Gastrocnemius medialis (tissue), 4 donors: ENCODE data around the gene CPZ. TPM values are rescaled to one million over a fixed set of nuclear protein-coding genes. Genes with fewer than 3 reads are reported as not detected.

Experiments
- ATAC-seq, 2 donors: fragments of 150-250 bp; one replicate each; pipeline ENCODE4 v1.9.1; 2016
- DNase-seq, 2 donors: peaks; one replicate each; pipeline ENCODE4 v3.0.0-alpha.2; 2019
- H3K27ac ChIP-seq, 4 donors: fragments of 200-600 bp; sonication (generic); 1 replicate in 1 of 4; 2 replicates in 3 of 4; pipeline ENCODE4 v1.5.1; 2016 to 2018; ENCODE audit warnings: mild to moderate bottlenecking in 2 of 4, moderate library complexity in 1 of 4
- H3K27me3 ChIP-seq, 3 donors: fragments of 200-600 bp; sonication (generic) in 2 of 3; 1 replicate in 1 of 3; 2 replicates in 2 of 3; pipeline versions ENCODE4 v1.5.1 to v1.6.0; 2016 to 2019; ENCODE audit warnings: mild to moderate bottlenecking in 1 of 3, moderate library complexity in 1 of 3
- H3K36me3 ChIP-seq, 2 donors: fragments of 200-600 bp; sonication (generic) in 1 of 2; one replicate each; pipeline ENCODE4 v1.5.1; 2017 to 2018
- H3K4me1 ChIP-seq, 2 donors: fragments of 200-600 bp; sonication (generic) in 1 of 2; one replicate each; pipeline ENCODE4 v1.5.1; 2016 to 2017; ENCODE audit warnings: mild to moderate bottlenecking in 2 of 2
- H3K4me3 ChIP-seq, 4 donors: fragments of 200-600 bp; sonication (generic) in 3 of 4; 1 replicate in 1 of 4; 2 replicates in 3 of 4; pipeline ENCODE4 v1.5.1; 2016 to 2019; ENCODE audit warnings: mild to moderate bottlenecking in 2 of 4
- H3K9me3 ChIP-seq, 3 donors: fragments of 200-600 bp; sonication (generic) in 2 of 3; 1 replicate in 1 of 3; 2 replicates in 2 of 3; pipeline ENCODE4 v1.5.1; 2016 to 2019
- CTCF ChIP-seq, 5 experiments: fragments of 450-650 bp in 3 of 5; fragments of 200-600 bp in 2 of 5; sonication (generic) in 2 of 5; IDR thresholded peaks in 4 of 5; conservative IDR thresholded peaks in 1 of 5; 1 replicate in 4 of 5; 2 replicates in 1 of 5; pipeline ENCODE4 v1.5.1; 2016 to 2019; ENCODE audit warnings: antibody characterized with exemption in 5 of 5, mild to moderate bottlenecking in 3 of 5, moderate library complexity in 3 of 5
- POLR2A ChIP-seq, 2 donors: fragments of 450-650 bp; IDR thresholded peaks; one replicate each; pipeline ENCODE4 v1.6.1; 2017; ENCODE audit warnings: antibody characterized with exemption in 2 of 2, mild to moderate bottlenecking in 2 of 2, moderate library complexity in 2 of 2
- in situ Hi-C, 4 donors: fragments of 200-750 bp; cut with MboI; loops; one replicate each; pipeline versions ENCODE4 v1.15.0 to v1.8.0; 2017; ENCODE audit warnings: low sequenced_read_pairs in 4 of 4
- intact Hi-C: fragments of 100-400 bp; cut with DNase I; formaldehyde crosslinking; loops from one replicate; pipeline ENCODE4 v1.15.1; 2023; ENCODE audit warnings: low total_unique reads
- total RNA-seq, 4 donors: library from RNA; depleted of rRNA; stranded (reverse); fragments of >200 nt; gene quantifications; one replicate each; pipeline versions ENCODE4 v1.1.0 to v1.2.3, GENCODE V29; 2016

Gene CPZ
- total RNA-seq, 4 donors from 2014 or later: not detected

GRCh38 chr4:8544741-8545438, 47.7 kb upstream of the CPZ start:
- DNase-seq: no peak
- ATAC-seq: no peak
- Histone ChIP-seq H3K27me3 (no peaks in the 10 kb centered on the region), H3K9me3 (no peaks in the 10 kb centered on the region), H3K4me3 (no peak overlapping the region), H3K4me1 (no peaks in the 10 kb centered on the region), H3K27ac (no peak overlapping the region), H3K36me3 (no peaks in the 10 kb centered on the region)
- in situ Hi-C loops (no loop called here), intact Hi-C loops (no loop called here)
- TF ChIP-seq CTCF (IDR thresholded peaks at IDR 0.05 in 4 of 5, conservative IDR thresholded peaks at IDR 0.05 in 1 of 5): no peak
- TF ChIP-seq POLR2A (IDR thresholded peaks at IDR 0.05): no peak

- Histone ChIP-seq H3K4me1 (no peaks in the 10 kb centered on the region), H3K36me3 (no peaks in the 10 kb centered on the region), H3K27me3 (no peaks in the 10 kb centered on the region), H3K27ac (no peak overlapping the region), H3K4me3 (no peak overlapping the region), H3K9me3 (no peaks in the 10 kb centered on the region)
- TF ChIP-seq POLR2A (IDR thresholded peaks at IDR 0.05): no peak
- no peak for TF ChIP-seq CTCF (IDR thresholded peaks at IDR 0.05 in 4 of 5, conservative IDR thresholded peaks at IDR 0.05 in 1 of 5)
- intact Hi-C loops: no loop called here
- in situ Hi-C loops: no loop called here
- no peak for DNase-seq
- ATAC-seq: no peak
Observed at GRCh38 chr4:8545439-8545765, 47.2 kb upstream of the CPZ start.

GRCh38 chr4:8546766-8547107, 45.8 kb upstream of the CPZ start:
- no peaks in the 10 kb centered on the region for H3K36me3 ChIP-seq
- no peaks in the 10 kb centered on the region for H3K9me3 ChIP-seq
- no peak for DNase-seq
- intact Hi-C loops (no loop called here), in situ Hi-C loops (no loop called here)
- ATAC-seq: no peak
- H3K4me1 ChIP-seq: no peaks in the 10 kb centered on the region
- H3K4me3 ChIP-seq: no peak overlapping the region
- TF ChIP-seq CTCF (IDR thresholded peaks at IDR 0.05 in 4 of 5, conservative IDR thresholded peaks at IDR 0.05 in 1 of 5) (no peak), POLR2A (IDR thresholded peaks at IDR 0.05) (no peak)
- no peak overlapping the region for H3K27ac ChIP-seq
- H3K27me3 ChIP-seq: no peaks in the 10 kb centered on the region

- Histone ChIP-seq H3K9me3 (no peaks in the 10 kb centered on the region), H3K36me3 (no peaks in the 10 kb centered on the region), H3K27ac (no peak overlapping the region), H3K4me1 (no peaks in the 10 kb centered on the region), H3K4me3 (no peak overlapping the region), H3K27me3 (no peaks in the 10 kb centered on the region)
- no peak for ATAC-seq
- in situ Hi-C loops (no loop called here), intact Hi-C loops (no loop called here)
- no peak for DNase-seq
- TF ChIP-seq CTCF (IDR thresholded peaks at IDR 0.05 in 4 of 5, conservative IDR thresholded peaks at IDR 0.05 in 1 of 5) (no peak), POLR2A (IDR thresholded peaks at IDR 0.05) (no peak)
Observed at GRCh38 chr4:8547108-8547911, 45.3 kb upstream of the CPZ start.
